HG02840 (cell line): Measurements from ENCODE around the gene GNRHR.
"Not testable (repeated sequence)": the region's sequence is repeated elsewhere in the genome, so short reads cannot be mapped to it uniquely, and the experiment has no call there.

ENCODE experiments used
- ATAC-seq: cut with Tn5 transposase; IDR thresholded peaks from one replicate; pipeline ENCODE4 v1.9.1; 2021; ENCODE audit warnings: mild to moderate bottlenecking, moderate library complexity, moderate number of reproducible peaks; ENCODE audit not compliant: unreplicated experiment, low FRiP score

The GNRHR gene

DNA sequence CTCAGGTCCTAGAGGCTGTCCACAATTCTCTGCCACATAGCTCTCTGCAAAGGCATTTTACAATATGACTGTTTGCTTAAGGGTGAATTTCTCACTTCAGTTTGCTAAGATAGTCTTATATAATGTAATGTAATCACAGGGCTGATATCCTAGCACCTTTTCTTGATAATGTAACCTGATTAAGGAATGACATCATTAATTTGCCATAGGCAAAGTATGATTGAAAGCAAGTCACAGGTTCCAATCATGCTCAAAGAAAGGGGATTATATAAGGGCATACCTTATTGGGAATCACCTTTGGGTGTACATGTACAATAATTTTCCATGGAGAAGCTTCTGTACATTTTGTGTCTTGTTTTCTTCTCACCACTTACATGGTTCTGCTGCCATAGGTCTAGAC is 18.9 kb downstream of the GNRHR start:
- ATAC-seq: no peak

DNA sequence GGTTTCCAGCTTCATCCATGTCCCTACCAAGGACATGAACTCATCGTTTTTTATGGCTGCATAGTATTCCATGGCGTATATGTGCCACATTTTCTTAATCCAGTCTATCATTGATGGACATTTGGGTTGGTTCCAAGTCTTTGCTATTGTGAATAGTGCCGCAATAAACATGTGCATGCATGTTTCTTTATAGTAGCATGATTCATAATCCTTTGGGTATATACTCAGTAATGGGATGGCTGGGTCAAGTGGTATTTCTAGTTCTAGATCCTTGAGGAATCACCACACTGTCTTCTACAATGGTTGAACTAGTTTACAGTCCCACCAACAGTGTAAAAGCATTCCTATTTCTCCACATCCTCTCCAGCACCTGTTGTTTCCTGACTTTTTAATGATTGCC is 23.7 kb downstream of the GNRHR start:
- ATAC-seq: not testable (repeated sequence)

- no peak for ATAC-seq
These were observed 26.9 kb downstream of the GNRHR start for GRCh38 chr4:67727124-67727850.

DNA sequence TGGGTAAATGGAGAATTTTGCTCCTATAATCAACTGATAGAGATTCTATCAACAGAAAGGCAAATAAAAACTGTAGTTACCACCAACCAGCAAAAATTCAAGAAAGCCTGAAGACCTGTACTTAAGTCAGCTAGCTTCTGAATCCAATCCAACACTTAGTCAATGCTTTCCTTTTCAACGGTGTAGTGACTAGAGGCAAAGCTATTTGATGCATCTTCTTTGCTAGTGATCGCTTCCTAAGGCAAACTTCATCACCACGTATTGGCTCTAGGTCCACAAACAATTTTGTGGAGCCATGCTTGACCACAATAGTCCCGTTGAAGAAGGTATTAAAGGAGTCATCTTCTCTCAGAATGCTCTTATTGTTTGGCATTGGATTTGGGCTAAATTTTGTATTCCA is 28.2 kb downstream of the GNRHR start:
- ATAC-seq: no peak

DNA sequence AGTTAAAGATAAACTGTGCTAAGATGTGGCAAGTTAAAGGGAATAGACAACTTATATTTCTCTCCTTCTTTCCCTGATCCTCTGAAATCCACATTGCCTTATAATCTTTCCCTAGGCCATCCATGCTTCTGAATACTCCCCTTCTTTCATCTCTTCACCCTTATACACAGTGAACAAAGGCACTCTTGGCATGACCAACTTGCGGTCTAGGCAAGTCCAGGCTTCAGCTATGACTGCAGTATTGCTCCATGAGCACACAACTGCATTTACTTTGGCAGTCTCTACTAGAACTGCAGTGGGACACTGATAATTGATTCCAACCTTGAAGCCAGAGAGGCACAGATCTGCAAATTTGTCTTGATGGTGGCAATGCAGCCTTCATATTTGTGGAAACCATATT is 29.1 kb downstream of the GNRHR start:
- ATAC-seq: no peak

DNA sequence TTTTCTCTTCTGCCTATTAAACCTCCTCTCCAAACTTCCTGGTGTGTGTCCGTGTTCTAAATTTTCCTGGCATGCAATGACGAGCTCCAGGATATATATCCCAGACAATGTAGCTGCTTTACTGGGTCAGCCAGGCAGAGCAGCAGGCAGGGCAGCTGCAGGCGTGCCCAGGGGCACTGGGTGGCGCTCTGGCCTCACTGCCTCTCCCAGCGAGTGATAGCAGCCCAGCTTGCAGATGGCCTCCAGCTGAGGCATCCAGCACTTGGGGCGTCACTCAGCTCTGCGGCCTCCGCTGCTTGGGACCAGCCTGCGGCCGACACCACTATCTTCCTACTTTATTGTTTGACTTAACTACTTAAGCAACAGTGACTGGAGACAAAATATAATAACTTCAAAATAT is 30.2 kb downstream of the GNRHR start:
- ATAC-seq: no peak

DNA sequence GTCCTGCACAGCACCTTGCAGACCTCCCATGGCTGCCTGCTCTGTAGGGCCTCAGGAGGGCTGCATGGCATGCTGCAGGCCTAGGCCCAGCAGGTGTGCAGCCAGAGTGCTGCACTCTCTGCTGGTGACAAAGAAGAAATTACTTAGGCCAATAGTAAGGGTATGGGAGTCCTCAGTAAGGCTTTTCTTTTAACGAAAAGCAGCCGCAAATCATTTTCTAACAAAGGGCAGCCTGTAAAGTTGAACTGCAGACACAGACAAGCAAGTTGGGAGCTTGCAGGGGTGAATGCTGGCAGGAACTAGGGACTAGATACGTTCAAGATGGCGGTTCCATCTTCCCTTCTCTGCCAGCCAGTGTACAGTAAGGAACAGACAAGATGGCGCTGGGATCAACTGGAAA is 30.8 kb downstream of the GNRHR start:
- ATAC-seq: no peak

- no peak for ATAC-seq
These were observed 32.2 kb downstream of the GNRHR start for GRCh38 chr4:67721770-67722597.

- ATAC-seq: no peak
These were observed 32.8 kb downstream of the GNRHR start for GRCh38 chr4:67721315-67721769.

DNA sequence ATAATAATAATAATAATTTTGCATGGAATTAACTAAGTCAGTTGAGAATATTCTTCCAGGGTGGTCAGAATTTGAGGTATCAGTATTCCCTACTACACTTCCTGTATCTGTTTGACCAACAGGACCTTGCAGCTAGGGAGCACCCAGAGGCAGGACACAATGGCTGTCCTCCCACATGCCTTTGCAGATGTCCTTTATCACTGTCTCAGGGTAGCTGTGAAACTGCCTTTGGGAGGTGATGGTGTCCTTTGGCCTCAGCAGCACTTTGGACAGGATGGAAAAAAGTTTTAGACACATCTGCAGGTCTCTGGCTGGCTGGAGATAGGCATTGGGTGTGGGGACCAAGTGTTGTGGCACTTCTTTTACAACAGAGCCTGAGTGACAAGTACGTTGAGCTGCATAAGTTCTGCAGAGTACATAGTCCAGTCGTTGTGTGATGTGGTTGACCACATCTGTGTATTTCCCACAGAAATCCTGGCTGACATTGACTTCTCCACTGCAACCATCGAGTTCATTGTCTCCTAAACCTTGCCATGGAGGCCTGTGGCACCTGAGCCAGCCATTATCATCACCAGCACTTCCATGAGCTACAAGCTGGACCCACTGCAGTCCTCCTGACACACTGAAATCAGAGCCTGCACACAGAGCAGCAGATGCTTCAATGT is 34.1 kb downstream of the GNRHR start:
- ATAC-seq: no peak

DNA sequence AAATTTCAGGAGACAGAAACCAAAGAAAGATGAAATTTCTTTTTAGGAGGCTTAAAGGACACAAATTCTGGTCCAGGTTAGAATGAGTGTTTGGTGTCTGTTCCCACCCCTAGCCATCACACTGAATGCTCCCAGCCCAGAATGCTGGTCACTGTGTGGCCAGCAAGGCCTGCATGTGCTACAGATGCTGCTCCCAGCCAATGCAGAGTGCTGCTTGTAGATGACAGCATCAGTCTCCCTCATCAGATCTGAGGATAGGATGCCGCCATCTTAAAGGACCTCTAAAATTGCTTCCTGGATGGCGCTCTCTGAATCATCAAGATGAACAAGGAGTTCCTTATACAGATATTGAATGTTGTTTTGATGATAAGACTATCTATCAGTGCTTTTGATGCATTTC is 35.3 kb downstream of the GNRHR start:
- no peak for ATAC-seq

- ATAC-seq: no peak
These were observed 36.6 kb downstream of the GNRHR start for GRCh38 chr4:67717586-67717985.

GRCh38 chr4:67714955-67715354 is 39.2 kb downstream of the GNRHR start:
- no peak for ATAC-seq

DNA sequence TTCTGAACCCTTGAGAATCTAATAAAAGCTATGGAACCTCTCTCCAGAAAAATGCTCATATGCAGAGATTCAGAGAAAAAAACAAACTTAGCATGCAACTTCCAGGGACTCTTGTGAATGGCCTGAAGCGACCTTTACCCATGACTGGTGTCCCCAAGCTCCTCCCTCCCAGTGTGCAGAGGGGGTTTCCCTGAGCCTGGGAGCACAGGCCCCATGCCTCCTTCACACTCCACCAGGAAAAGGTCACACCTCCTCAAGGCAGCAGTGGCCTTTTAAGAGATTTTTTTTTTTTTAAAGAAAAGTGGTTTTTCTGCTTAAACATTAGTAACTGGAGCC is 40.0 kb downstream of the GNRHR start:
- ATAC-seq: no peak

DNA sequence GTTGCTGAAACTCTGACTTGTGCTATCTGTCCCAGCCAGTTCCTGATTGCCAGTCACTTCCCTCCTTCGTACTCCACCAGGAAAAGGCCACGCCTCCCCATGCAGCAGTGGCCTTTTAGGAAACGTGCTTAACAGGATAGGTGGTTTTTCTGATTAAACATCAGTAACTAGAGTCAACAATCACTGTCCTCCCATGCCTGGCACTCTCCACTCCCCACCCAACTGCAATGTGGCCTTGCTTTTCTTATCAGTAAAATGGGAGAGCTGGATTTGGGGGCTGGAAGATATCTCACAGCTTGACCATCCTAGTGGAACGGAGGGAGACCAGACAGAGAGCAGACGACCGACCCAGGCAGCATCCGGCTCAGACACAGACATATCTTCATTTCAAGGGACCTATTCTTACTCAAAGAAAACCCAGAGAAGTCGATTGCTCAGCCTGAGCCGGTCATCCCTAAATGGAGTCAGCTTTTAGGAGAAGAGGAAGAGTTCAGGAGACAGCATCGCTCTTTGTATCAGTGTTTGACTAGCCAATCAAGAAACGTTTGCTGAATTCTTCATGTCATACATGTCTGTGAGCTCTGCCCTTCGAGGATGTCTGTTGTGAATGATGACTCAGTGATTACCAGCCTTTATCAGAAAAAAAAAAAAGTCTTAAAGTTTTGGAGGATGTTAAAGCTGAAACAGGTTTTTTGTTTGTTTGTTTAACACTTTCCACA is 40.5 kb downstream of the GNRHR start:
- no peak for ATAC-seq

DNA sequence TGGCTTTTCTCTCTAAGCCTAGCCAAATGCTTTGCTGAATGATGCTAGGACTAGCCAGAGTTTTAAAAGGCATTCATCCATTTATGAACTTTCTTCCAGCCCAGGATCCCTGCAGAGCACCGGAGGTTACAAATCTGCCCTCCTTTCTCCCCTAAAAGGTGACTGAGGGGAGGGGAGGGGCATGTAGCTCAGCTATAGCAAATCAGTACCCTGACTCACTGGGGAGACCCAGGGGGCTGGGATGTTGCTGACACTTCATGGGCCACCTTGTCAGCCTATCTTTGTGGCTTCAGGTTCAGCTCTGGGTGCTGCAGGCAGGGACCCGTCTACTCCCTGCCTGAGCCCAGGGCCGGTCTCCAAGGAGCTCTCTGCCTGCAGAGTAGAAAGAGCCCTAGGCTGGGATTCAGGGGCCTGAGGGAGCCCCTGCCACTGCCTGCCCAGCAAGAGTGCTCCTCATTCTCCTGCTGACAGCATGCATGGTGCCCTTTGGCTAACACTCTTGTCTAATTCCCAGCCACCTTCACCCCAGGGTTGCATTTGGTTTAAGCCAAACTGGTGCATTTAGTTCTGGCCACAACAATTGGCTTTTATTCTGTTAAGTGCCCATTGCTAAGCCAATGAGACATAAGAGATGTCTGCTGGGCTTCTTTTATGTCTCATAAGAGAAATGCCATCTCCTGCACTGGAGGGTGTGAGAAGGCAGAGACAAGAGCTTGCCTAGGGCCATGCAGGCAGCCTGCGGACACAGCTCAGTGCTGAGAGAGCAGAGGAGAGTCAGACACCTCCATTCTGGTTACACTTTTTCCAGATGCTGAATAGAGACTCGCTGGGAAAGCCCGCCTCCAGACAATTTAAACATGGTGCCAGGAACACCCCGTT is 41.3 kb downstream of the GNRHR start:
- no peak for ATAC-seq

GRCh38 chr4:67712000-67712625 is 42.1 kb downstream of the GNRHR start:
- ATAC-seq: no peak

DNA sequence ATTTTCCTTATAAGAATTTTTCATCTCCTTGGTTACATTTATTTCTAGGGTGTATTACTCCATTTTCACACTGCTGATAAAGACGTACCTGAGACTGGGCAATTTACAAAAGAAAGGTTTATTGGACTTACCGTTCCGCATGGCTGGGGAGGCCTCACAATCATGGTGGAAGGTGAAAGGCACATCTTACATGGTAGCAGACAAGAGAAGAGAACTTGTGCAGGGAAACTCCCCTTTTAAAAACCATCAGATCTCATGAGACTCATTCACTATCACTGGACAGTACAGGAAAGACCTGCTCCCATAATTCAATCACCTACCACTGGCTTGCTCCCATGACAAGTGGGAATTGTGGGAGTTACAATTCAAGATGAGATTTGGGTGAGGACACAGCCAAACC is 47.5 kb downstream of the GNRHR start:
- ATAC-seq: not testable (repeated sequence)

- ATAC-seq: no peak
These were observed 49.3 kb downstream of the GNRHR start for GRCh38 chr4:67704843-67705242.
